Glomerular visceral epithelial cell (primary cell): ENCODE data around the gene PIN1.

ENCODE experiments used
- DNase-seq: peaks from one replicate; pipeline ENCODE4 v3.0.0-alpha.2; 2016; ENCODE audit errors: extremely low spot score

PIN1 gene

GRCh38 chr19:9856609-9857008 is 21.5 kb downstream of the PIN1 start:
- no peak for DNase-seq

GRCh38 chr19:9857076-9857721 is 22.1 kb downstream of the PIN1 start:
- DNase-seq = no peak

GRCh38 chr19:9857920-9858746 is 23.0 kb downstream of the PIN1 start:
- DNase-seq = no peak

- DNase-seq = no peak
Measured at GRCh38 chr19:9858766-9859165, 23.6 kb downstream of the PIN1 start.

GRCh38 chr19:9860407-9860806 is 25.3 kb downstream of the PIN1 start:
- DNase-seq = no peak

GRCh38 chr19:9861503-9861902 is 26.4 kb downstream of the PIN1 start:
- no peak for DNase-seq

GRCh38 chr19:9862938-9863337 is 27.8 kb downstream of the PIN1 start:
- no peak for DNase-seq

- DNase-seq = no peak
Measured at GRCh38 chr19:9863759-9864158, 28.6 kb downstream of the PIN1 start.

GRCh38 chr19:9865732-9866501 is 30.8 kb downstream of the PIN1 start:
- DNase-seq = no peak

GRCh38 chr19:9868983-9869617 is 34.0 kb downstream of the PIN1 start:
- no peak for DNase-seq

GRCh38 chr19:9871626-9872338 is 36.7 kb downstream of the PIN1 start:
- no peak for DNase-seq

- DNase-seq = no peak
Measured at GRCh38 chr19:9872618-9873242, 37.6 kb downstream of the PIN1 start.

GRCh38 chr19:9875031-9875627 is 40.0 kb downstream of the PIN1 start:
- no peak for DNase-seq

- no peak for DNase-seq
Measured at GRCh38 chr19:9875796-9876195, 40.7 kb downstream of the PIN1 start.

- no peak for DNase-seq
Measured at GRCh38 chr19:9877780-9878510, 42.8 kb downstream of the PIN1 start.

GRCh38 chr19:9878511-9879196 is 43.5 kb downstream of the PIN1 start:
- no peak for DNase-seq

GRCh38 chr19:9881720-9882119 is 46.6 kb downstream of the PIN1 start:
- no peak for DNase-seq

GRCh38 chr19:9883231-9883758 is 48.2 kb downstream of the PIN1 start:
- DNase-seq = no peak

GRCh38 chr19:9883764-9884163 is 48.6 kb downstream of the PIN1 start:
- DNase-seq = no peak
